ENCODE measurements around the gene TBC1D5.

Gene TBC1D5

DNA sequence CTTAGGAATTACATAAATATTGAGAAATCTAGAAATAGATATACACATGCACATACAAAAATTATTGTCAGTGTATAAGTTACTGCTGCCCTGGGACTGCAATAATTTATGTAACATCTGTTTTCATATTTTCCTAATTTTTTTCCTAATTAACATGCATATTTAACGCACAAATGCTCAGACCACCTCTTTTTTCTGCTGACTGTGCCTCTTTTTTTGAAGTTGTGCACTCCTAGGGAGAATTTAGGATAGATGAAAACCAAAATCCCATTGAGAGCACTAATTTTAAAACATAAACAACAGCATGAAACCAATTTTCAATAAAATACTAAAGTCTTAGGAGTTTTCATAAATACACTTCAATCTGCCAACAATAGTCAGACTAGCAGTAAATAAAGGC is 154.0 kb downstream of the TBC1D5 start:
- H3K27ac ChIP-seq: no peak overlapping the region
- TF ChIP-seq ZFX (IDR thresholded peaks at IDR 0.05): no peak
- TF ChIP-seq, protein P1, sequence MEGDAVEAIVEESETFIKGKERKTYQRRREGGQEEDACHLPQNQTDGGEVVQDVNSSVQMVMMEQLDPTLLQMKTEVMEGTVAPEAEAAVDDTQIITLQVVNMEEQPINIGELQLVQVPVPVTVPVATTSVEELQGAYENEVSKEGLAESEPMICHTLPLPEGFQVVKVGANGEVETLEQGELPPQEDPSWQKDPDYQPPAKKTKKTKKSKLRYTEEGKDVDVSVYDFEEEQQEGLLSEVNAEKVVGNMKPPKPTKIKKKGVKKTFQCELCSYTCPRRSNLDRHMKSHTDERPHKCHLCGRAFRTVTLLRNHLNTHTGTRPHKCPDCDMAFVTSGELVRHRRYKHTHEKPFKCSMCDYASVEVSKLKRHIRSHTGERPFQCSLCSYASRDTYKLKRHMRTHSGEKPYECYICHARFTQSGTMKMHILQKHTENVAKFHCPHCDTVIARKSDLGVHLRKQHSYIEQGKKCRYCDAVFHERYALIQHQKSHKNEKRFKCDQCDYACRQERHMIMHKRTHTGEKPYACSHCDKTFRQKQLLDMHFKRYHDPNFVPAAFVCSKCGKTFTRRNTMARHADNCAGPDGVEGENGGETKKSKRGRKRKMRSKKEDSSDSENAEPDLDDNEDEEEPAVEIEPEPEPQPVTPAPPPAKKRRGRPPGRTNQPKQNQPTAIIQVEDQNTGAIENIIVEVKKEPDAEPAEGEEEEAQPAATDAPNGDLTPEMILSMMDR (conservative IDR thresholded peaks at IDR 0.05): no peak

DNA sequence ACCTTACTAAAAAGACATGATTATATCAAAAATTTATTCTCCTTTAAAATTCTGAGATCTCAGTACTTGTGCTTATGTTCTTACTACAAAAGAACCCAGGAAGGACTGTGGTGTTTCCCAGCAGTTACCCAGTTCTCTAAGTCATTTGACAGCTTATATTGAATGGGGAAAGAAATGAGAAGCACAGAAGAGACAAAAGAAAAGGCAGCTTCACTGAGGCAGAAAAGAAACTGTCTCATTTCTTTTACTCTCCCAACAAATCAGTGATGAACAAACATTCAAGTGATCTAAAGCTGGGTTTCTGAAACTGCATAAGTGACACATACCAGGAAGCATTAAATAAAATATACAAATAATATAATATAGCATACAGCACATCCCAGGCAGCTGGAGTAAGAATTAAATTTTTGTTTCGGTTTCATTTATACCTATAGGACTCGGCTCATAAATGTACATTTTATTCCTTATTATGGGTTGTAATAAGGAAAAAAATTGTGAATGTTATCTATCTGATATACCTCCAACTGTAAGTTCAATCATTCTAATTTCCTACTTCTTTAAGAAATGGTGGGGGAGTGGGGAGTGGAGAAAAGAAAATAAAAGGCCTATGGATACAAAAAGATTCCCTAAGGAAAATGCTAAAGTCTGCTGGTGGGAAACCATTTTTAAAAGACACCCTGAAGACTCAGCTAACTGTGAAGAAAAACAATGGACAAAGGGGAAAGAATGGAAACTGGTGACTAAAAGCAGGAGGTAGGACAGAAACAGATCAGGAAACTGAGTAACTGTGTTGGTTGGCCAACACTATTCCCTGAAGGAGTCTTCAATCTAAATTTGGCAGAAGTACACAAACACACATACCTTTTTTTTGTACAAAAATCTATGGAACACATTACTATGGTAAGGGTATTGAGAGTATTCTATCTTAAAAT is 156.8 kb downstream of the TBC1D5 start:
- TF ChIP-seq, protein P1 (conservative IDR thresholded peaks at IDR 0.05): no peak
- no peak for TF ChIP-seq ZFX (IDR thresholded peaks at IDR 0.05)
- no peak overlapping the region for H3K27ac ChIP-seq

DNA sequence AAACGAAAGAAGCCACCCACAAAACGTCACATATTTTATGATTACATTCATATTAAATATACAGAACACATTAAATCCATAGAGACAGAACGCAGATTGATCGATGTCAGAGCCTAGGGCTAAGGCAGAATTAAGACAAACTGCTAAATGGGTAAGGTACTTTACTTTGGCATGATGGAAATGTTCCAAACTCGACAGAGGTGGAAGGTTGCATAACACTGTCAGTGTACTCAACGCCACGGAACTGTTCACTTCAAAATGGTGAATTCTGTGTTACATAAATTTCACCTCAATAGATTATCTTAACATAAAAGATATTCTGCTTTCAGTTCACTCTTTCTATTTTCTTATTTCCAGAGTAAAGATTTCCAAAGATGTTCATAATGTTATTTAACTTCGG is 158.4 kb downstream of the TBC1D5 start:
- no peak overlapping the region for H3K27ac ChIP-seq
- TF ChIP-seq ZFX (IDR thresholded peaks at IDR 0.05): no peak
- TF ChIP-seq, protein P1 (conservative IDR thresholded peaks at IDR 0.05): no peak

DNA sequence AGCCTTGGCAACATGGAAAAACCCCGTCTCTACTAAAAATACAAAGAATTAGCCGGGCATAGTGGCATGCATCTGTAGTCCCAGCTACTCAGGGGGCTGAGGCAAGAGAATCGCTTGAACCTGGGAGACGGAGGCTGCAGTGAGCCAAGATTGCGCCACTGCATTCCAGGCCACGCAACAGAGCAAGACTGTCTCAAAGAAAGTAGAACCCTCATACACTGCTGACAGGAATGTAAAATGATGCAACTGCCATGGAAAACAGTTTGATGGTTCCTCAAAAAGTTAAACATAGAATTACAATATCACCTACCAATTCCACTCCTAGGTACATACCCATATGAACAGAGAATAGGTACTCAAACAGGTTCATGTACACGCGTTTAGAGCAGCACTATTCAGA is 158.9 kb downstream of the TBC1D5 start:
- TF ChIP-seq ZFX (IDR thresholded peaks at IDR 0.05): no peak
- TF ChIP-seq, protein P1 (conservative IDR thresholded peaks at IDR 0.05): no peak

DNA sequence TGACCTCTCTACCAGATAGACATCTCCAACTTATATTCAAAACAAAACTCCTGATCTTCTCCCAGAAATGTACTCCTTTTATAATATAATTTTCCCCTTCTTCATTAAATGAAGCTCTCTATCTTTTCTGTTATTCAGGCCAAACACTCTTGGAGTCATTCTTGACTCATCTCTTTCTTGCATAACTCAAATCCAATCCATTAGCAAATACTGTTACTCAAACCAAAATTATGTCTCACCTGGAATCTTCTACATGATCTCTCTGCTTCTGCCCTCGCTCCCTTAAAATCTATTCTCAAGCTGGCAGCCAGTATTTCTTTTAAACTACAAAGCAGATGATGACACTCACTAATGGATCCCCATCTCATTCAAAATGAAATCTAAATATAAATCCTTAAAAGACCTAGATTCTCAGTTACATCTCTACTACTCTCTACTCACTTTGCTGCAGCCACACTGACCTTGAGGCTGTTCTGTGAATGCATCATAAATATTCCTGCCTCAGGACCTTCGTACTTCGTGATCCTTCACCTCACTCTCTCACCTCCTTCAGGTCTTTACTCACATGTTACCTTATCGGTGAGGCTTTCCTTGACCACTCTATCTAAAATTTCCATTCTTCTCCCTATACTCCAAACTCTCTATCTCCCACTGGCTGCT is 160.9 kb downstream of the TBC1D5 start:
- TF ChIP-seq, protein P1 (conservative IDR thresholded peaks at IDR 0.05): no peak
- no peak for TF ChIP-seq ZFX (IDR thresholded peaks at IDR 0.05)
- H3K27ac ChIP-seq: no peak overlapping the region

More for the DNA sequence above, 158.9 kb downstream of the TBC1D5 start:
- H3K27ac ChIP-seq: no peak overlapping the region

DNA sequence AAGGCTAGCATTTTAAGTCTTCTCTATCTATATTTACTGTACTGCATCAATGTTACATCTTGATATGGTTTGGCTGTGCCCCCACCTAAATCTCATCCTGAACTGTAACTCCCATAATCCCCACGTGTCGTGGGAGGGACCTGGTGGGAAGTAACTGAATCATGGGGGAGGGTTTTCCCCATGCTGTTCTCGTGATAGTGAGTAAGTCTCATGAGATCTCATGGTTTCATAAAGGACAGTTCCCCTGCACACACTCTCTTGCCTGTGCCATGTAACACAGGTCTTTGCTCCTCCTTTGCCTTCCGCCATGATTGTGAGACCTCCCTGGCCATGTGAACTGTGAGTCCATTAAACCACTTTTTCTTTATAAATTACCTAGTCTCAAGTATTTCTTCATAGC is 161.5 kb downstream of the TBC1D5 start:
- no peak for TF ChIP-seq ZFX (IDR thresholded peaks at IDR 0.05)
- no peak overlapping the region for H3K27ac ChIP-seq

DNA sequence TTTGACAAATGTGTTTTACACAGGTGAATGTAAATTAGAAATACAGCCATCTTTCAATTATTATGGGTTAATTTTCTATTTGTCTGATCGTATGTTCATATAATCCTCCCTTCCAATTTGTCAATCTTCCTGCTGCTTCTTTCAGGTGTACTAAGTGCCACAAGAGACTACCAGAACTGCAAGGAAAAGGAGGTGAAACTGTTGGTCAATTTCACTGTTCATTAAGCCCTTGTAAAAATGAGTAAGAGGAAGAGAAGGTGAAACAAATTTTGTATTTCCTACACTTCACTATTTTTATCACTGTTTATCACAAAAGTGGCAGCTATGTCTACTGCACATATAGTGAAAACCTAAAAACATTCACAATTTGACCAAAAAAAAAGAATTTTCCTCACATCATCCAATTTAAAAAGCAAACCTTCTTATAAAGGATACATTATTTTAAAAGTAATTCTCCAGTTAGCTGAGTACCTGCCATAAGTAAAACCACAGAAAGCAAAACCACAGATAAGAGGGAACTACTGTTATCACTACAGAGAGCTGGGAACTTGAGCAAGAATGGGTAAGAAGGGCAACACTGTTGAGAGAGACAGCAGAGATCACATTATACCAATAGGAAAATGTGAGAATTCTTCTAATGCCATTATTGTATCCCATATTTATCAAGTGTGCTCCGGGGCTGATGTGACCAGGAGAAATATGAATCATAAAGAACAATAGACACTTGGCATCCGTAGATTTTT is 163.0 kb downstream of the TBC1D5 start:
- H3K27ac ChIP-seq: no peak overlapping the region

More for the DNA sequence above, 163.0 kb downstream of the TBC1D5 start:
- TF ChIP-seq, protein P1 (conservative IDR thresholded peaks at IDR 0.05): no peak
- no peak for TF ChIP-seq ZFX (IDR thresholded peaks at IDR 0.05)
